Thoracic aorta (tissue), 2 donors: ENCODE data around the gene PATL2. TPM values are rescaled to one million over a fixed set of nuclear protein-coding genes. Genes with fewer than 3 reads are reported as not detected.
"Not testable (repeated sequence)": the region's sequence is repeated elsewhere in the genome, so short reads cannot be mapped to it uniquely, and the experiment has no call there.

Source experiments
- ATAC-seq: fragments of 150-250 bp; one replicate; pipeline ENCODE4 v1.8.0; 2017; ENCODE audit warnings: low read depth; ENCODE audit not compliant: insufficient number of reproducible peaks, low FRiP score
- DNase-seq: peaks from one replicate; pipeline ENCODE4 v3.0.0-alpha.2; 2020; ENCODE audit warnings: low spot score
- H3K27ac ChIP-seq, 2 donors: fragments of 200-600 bp; sonication (generic); 1 replicate in 1 of 2; 2 replicates in 1 of 2; pipeline ENCODE4 v1.5.1; 2016; ENCODE audit warnings: mild to moderate bottlenecking in 2 of 2, moderate library complexity in 2 of 2
- H3K27me3 ChIP-seq: fragments of 200-600 bp; sonication (generic); replicated peaks from 2 replicates; pipeline ENCODE4 v1.6.0; 2016; ENCODE audit warnings: mild to moderate bottlenecking; ENCODE audit not compliant: insufficient read depth
- H3K36me3 ChIP-seq: fragments of 200-600 bp; sonication (generic); one replicate; pipeline ENCODE4 v1.5.1; 2016
- H3K4me1 ChIP-seq, 2 donors: fragments of 200-600 bp; sonication (generic); 1 replicate in 1 of 2; 2 replicates in 1 of 2; pipeline versions ENCODE4 v1.5.1 to v1.6.0; 2016; ENCODE audit warnings: low read depth in 2 of 2, mild to moderate bottlenecking in 1 of 2; ENCODE audit not compliant: control insufficient read depth in 1 of 2
- H3K4me3 ChIP-seq: fragments of 200-600 bp; sonication (generic); 2 replicates; pipeline ENCODE4 v1.5.1; 2016; ENCODE audit warnings: mild to moderate bottlenecking
- H3K9me3 ChIP-seq: fragments of 200-600 bp; sonication (generic); 2 replicates; pipeline ENCODE4 v1.5.1; 2016
- total RNA-seq, 2 donors: library from RNA; depleted of rRNA; stranded (reverse); fragments of >200 nt; gene quantifications; one replicate each; pipeline versions ENCODE4 v1.1.0 to v1.2.3, GENCODE V29; 2016
- TF ChIP-seq, protein P1 (sequence below): fragments of 200-600 bp; sonication (generic); IDR thresholded peaks from one replicate; pipeline ENCODE4 v1.5.1; 2019; ENCODE audit warnings: antibody characterized with exemption

Gene PATL2
- total RNA-seq, result 1 to 10 TPM; 1.1 to 1.3 TPM

DNA sequence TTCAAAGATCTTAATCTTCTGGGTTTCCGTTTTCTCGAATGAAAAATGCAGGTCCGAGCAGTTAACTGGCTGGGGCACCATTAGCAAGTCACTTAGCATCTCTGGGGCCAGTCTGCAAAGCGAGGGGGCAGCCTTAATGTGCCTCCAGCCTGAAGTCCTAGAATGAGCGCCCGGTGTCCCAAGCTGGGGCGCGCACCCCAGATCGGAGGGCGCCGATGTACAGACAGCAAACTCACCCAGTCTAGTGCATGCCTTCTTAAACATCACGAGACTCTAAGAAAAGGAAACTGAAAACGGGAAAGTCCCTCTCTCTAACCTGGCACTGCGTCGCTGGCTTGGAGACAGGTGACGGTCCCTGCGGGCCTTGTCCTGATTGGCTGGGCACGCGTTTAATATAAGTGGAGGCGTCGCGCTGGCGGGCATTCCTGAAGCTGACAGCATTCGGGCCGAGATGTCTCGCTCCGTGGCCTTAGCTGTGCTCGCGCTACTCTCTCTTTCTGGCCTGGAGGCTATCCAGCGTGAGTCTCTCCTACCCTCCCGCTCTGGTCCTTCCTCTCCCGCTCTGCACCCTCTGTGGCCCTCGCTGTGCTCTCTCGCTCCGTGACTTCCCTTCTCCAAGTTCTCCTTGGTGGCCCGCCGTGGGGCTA, at the start of gene PATL2, which contains the start of gene B2M:
Gene PATL2 (minus strand): TSS at position 228 of the 647 bp plus-strand sequence. CDS start 34,833 bp downstream, outside the sequence.
Gene B2M (plus strand): TSS at position 422 of the 647 bp plus-strand sequence. CDS start 30 bp downstream, at position 452.
- H3K27ac ChIP-seq, result peak within 1 kb of the TSS; percentile 99
- DNase-seq (peak; percentile 89), ATAC-seq (peak; percentile 85)
- no peaks in the 10 kb centered on the region for H3K27me3 ChIP-seq
- peaks cover 8% of the 10 kb centered on the region for H3K36me3 ChIP-seq
- H3K9me3 ChIP-seq, result no peaks in the 10 kb centered on the region
- peaks cover 13 to 40% of the 10 kb centered on the region in 2 donors for H3K4me1 ChIP-seq
- TF ChIP-seq, protein P1, sequence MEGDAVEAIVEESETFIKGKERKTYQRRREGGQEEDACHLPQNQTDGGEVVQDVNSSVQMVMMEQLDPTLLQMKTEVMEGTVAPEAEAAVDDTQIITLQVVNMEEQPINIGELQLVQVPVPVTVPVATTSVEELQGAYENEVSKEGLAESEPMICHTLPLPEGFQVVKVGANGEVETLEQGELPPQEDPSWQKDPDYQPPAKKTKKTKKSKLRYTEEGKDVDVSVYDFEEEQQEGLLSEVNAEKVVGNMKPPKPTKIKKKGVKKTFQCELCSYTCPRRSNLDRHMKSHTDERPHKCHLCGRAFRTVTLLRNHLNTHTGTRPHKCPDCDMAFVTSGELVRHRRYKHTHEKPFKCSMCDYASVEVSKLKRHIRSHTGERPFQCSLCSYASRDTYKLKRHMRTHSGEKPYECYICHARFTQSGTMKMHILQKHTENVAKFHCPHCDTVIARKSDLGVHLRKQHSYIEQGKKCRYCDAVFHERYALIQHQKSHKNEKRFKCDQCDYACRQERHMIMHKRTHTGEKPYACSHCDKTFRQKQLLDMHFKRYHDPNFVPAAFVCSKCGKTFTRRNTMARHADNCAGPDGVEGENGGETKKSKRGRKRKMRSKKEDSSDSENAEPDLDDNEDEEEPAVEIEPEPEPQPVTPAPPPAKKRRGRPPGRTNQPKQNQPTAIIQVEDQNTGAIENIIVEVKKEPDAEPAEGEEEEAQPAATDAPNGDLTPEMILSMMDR, result peak; percentile 4
- peak within 1 kb of the TSS; percentile 99 for H3K4me3 ChIP-seq

DNA sequence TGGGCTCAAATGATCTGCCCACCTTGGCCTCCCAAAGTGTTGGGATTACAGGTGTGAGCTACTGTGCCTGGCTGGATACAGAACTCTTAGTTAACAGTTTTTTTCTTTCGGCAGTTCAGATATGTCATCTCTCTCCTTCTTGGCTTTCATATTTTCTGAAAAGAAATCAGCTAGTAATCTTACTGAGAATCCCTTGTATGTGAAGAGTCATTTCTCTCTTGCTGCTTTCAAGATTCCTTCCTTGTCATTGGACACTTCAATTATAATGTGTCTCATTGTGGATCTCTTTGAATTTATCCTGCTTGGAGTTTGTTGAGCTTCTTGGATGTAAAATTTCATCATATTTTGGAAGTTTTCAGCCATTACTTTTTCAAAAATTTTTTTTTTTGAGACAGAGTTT, 42.2 kb upstream of the PATL2 start:
- no peak overlapping the region for H3K27ac ChIP-seq
- DNase-seq (no peak), ATAC-seq (no peak)
- H3K27me3 ChIP-seq, result no peaks in the 10 kb centered on the region
- no peak overlapping the region for H3K4me3 ChIP-seq
- H3K36me3 ChIP-seq, result no peaks in the 10 kb centered on the region
- TF ChIP-seq, protein P1, result no peak
- H3K4me1 ChIP-seq, result no peaks in the 10 kb centered on the region
- H3K9me3 ChIP-seq, result no peaks in the 10 kb centered on the region

- H3K36me3 ChIP-seq, H3K27me3 ChIP-seq, H3K27ac ChIP-seq, H3K9me3 ChIP-seq, ATAC-seq, H3K4me3 ChIP-seq, DNase-seq, H3K4me1 ChIP-seq: not testable (repeated sequence)
Measured at GRCh38 chr15:44743454-44743853, 32.3 kb upstream of the PATL2 start.

GRCh38 chr15:44739222-44739847, 28.2 kb upstream of the PATL2 start:
- not testable (repeated sequence) for H3K27ac ChIP-seq, H3K4me3 ChIP-seq, H3K27me3 ChIP-seq, H3K36me3 ChIP-seq, ATAC-seq, H3K9me3 ChIP-seq, DNase-seq
- H3K4me1 ChIP-seq, result peaks cover 16 to 22% of the 10 kb centered on the region in 2 donors

DNA sequence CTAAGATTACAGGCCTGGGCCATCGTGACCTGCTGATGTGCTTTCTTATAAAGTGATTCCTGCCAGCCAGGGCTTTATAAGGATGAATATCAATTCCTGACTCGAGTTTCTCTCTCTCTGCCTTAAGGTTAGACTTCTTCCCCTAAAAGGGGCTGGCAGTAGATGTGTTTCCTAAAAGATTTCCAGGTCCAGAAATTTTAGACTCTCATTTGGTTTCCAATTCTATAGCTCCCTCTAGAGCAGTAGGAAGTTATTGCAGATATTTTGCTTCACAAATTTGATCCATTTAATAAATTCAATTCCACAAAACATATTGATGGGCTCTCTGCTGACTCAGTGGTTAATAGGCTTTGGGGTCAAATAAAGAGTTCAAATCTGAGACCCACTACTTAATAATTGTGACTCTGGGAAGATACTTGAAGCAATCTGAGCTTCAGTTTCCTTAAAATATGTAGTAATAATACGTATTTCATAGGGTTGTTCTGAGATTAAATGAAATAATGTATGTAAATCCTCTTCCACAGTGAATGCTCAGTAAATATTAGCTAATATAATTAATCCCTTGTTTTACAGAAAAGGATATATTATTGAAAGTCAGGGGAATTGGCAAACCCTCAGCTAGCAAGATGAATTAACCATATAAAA, 27.3 kb upstream of the PATL2 start:
- TF ChIP-seq, protein P1, result peak; percentile 65
- Histone ChIP-seq H3K27me3 (no peaks in the 10 kb centered on the region), H3K9me3 (no peaks in the 10 kb centered on the region), H3K4me3 (no peak overlapping the region), H3K27ac (peak overlapping the region in 1 of 2 donors; percentile 3), H3K36me3 (no peaks in the 10 kb centered on the region), H3K4me1 (peaks cover 16 to 22% of the 10 kb centered on the region in 2 donors)
- no peak for DNase-seq
- ATAC-seq, result no peak

- no peaks in the 10 kb centered on the region for H3K9me3 ChIP-seq
- H3K4me1 ChIP-seq, result peaks cover 16 to 22% of the 10 kb centered on the region in 2 donors
- DNase-seq, result no peak
- H3K27me3 ChIP-seq, result no peaks in the 10 kb centered on the region
- ATAC-seq, result no peak
- TF ChIP-seq, protein P1, result no peak
- H3K4me3 ChIP-seq, result peak within 1 kb of the TSS; percentile 55
- H3K36me3 ChIP-seq, result no peaks in the 10 kb centered on the region
- peak within 1 kb of the TSS; percentile 62 to 80 for H3K27ac ChIP-seq
Measured at GRCh38 chr15:44736181-44736765, 25.1 kb upstream of the PATL2 start, which contains the start of gene TRIM69. Gene TRIM69, plus strand, starts transcription at chr15:44736528. Its CDS starts 177 bp downstream, at chr15:44736705.
